Sciatic nerve (tissue), 2 donors: ENCODE results near the gene PITPNC1. TPM values are rescaled to one million over a fixed set of nuclear protein-coding genes. Genes with fewer than 3 reads are reported as not detected.
A peak's percentile ranks its signal among the peaks of the same experiment; 100 is the strongest.
"Not testable (repeated sequence)": the region's sequence is repeated elsewhere in the genome, so short reads cannot be mapped to it uniquely, and the experiment has no call there.

ENCODE experiments used
- ATAC-seq: fragments of 200-7000 bp; cut with Tn5 transposase; one replicate; pipeline ENCODE4 v1.9.1; 2020; ENCODE audit warnings: mild to moderate bottlenecking, moderate library complexity
- DNase-seq: peaks from one replicate; pipeline ENCODE4 v3.0.0-alpha.2; 2020; ENCODE audit warnings: low spot score
- intact Hi-C: fragments of 100-400 bp; cut with DNase I; formaldehyde crosslinking; loops from one replicate; pipeline ENCODE4 v1.14.2; 2022
- total RNA-seq: library from RNA; stranded (reverse); fragmentation: NEBNext Ultra II Directional; extraction: Animal tissue kit (Norgen Biotek cat#: 25700); gene quantifications from one replicate; pipeline ENCODE4 v1.2.1, GENCODE V29; 2021
- donor health status: DM: no; HTN: no; CAD: no.
- donor health status: DM: no; HTN: no; CAD: no.

PITPNC1 gene
- total RNA-seq, 1 donor from 2014 or later = 27.9 TPM

DNA sequence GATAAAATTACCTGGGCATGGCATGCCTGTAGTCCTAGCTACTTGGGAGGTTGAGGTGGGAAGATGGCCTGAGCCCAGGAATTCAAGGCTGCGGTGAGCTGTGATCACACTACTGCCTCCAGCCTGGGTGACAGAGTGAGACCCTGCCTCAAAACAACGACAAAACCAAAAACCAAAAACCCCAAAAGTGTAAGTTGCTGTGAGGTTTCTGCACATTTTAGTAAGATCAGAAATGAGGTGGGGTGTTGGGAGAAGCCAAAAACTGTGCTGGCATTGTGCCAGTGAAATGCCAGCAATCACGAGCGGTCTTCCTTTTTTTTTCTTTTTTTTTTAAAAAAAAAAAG, 114.6 kb downstream of the PITPNC1 start:
- intact Hi-C loops = no loop called here
- DNase-seq = no peak
- no peak for ATAC-seq

DNA sequence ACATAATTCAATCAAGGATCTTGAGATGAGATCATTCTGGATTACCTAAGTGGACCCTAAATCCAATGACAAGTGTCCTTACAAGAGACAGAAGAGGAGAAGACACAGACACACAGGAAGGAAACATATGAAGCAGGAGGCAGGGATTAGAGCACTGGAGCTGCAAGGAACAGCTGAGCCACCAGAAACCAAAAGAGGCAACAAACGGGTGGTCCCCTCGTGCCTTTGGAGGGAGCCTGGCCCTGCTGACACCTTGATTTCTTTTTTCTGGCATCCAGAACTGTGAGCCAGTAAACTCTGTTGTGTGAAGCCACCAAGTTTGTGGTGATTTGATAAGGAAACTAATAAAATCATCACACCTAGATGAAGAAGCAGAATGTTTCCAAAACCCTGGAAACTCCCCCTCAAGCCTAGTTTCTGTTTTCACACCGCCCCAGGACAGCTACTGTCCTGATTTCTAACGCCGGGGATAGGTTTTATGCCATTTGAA, 115.2 kb downstream of the PITPNC1 start:
- no peak for DNase-seq
- no peak for ATAC-seq
- intact Hi-C loops = no loop called here

- DNase-seq (no peak), ATAC-seq (no peak)
- intact Hi-C loops = loop anchor here (1.0 kb wide), 1 partner anchor 27 kb away; no protein-coding TSS in a partner anchor
These were observed 115.9 kb downstream of the PITPNC1 start for GRCh38 chr17:67492824-67493517.

- ATAC-seq (no peak), DNase-seq (no peak)
- intact Hi-C loops = loop anchor here (1.0 kb wide), 1 partner anchor 28 kb away; no protein-coding TSS in a partner anchor
These were observed 116.7 kb downstream of the PITPNC1 start for GRCh38 chr17:67493812-67494211.

- intact Hi-C loops, DNase-seq, ATAC-seq: not testable (repeated sequence)
These were observed 118.5 kb downstream of the PITPNC1 start for GRCh38 chr17:67495534-67495933.

GRCh38 chr17:67496286-67496685, 119.2 kb downstream of the PITPNC1 start:
- DNase-seq = no peak
- ATAC-seq = no peak
- intact Hi-C loops = no loop called here

GRCh38 chr17:67499685-67500084, 122.6 kb downstream of the PITPNC1 start:
- intact Hi-C loops = no loop called here
- no peak for ATAC-seq
- DNase-seq = no peak

- DNase-seq (no peak), ATAC-seq (no peak)
- intact Hi-C loops = no loop called here
These were observed 123.2 kb downstream of the PITPNC1 start for GRCh38 chr17:67500261-67500660.

DNA sequence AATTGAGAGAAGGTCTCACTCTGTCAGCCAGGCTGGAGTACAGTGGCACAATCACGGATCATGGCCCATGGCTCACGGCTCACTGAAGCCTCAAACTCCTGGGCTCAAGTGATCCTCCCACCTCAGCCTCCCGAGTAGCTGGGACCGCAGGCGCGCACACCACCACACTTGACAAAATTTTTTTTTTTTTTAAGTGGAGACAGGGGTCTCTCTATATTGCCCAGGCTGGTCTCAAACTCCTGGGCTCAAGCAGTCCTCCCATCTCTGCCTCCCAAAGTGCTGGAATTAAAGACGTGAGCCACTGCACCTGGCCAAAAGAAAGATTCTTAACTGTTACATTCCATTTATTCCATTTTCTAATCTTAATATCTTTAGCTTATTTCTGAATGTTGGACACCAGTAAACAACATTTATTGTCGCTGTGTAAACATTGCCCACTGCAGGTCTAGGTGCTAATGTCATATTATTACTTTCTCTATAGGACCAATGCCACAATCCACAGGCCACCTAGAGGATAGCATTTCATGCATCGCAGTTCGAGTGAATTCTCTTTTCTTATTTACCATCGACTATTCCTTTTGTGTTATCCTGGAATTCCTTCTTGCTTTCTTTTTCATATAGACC, 123.7 kb downstream of the PITPNC1 start:
- ATAC-seq (no peak), DNase-seq (no peak)
- intact Hi-C loops = no loop called here

DNA sequence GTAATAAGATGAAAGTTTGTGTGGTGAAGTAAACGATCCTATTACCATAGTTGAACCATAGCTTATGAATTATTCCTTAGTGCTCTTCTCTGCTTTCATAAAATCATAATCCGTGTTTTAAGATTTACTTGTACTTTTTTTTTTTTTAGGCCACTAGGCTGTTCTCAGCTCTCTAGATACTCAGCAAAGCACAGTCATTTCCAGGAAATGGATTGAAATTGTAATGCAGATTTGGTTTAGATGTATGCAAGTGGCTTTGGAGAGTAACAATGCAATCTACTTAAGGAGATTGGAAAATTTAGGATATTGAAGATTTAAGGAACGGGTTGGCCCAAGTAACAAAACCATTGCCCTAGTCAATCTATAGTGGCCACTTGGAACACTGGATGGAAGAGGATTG, 125.1 kb downstream of the PITPNC1 start:
- no peak for ATAC-seq
- intact Hi-C loops = no loop called here
- DNase-seq = no peak

DNA sequence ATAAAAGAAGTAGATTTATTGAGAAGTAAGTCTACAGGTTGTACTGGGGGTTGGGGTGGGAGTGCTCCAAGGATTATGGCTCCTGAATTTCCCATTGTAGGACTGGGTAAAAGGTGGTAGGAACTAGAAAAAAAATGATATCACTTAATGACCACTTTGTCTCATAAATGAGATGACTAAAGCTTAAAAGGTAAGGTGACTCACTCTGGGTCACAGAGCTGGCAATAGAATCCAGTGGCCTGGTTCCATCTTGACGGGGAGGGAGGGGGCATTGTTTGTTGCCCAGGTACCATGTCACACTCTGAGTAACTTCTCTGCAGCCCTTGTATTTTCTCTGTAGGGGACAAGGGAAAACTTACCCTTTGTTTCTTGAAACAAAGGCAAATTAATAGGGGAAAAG, 126.1 kb downstream of the PITPNC1 start:
- intact Hi-C loops = no loop called here
- ATAC-seq (no peak), DNase-seq (no peak)

GRCh38 chr17:67503739-67504138, 126.7 kb downstream of the PITPNC1 start:
- DNase-seq (no peak), ATAC-seq (no peak)
- intact Hi-C loops = no loop called here

DNA sequence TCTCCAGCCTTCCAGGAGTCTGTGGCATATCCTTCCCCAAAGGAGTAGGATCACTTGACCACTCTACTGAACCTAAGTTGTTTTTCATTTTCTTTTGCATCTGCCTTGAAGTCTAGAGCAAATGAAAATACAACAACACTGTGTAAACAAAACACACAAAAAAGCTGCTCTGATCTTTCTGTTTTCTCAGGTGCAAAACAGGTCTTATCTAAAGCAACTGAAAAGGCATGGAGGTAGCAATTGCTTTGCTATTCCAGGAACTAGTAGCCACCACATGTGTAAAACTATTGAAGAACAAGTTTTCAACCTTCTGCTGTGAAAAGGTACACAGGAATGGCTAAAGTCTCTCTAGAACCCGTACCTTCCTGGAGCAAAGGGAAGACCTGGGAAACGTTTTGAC, 127.1 kb downstream of the PITPNC1 start:
- no peak for ATAC-seq
- intact Hi-C loops = no loop called here
- DNase-seq = no peak

DNA sequence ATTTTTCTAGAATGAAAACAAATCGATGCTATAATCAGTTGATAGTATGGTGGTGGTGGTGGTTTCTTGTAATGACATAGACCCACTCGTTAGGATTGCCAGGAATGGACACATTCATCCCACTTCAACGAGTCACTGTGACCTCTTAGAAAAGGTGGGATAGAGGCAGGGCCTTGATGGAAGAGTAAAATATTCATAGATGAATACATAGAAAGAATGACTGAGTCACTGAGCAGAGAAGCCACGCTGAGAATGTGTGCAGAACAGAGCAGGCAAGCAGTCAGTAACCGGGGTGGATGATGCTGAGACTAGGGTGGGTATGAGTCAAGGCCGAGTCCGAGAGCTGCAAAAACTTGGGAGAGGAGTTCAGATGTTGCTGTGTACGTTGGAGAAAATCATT, 129.9 kb downstream of the PITPNC1 start:
- ATAC-seq = no peak
- intact Hi-C loops = no loop called here
- no peak for DNase-seq

DNA sequence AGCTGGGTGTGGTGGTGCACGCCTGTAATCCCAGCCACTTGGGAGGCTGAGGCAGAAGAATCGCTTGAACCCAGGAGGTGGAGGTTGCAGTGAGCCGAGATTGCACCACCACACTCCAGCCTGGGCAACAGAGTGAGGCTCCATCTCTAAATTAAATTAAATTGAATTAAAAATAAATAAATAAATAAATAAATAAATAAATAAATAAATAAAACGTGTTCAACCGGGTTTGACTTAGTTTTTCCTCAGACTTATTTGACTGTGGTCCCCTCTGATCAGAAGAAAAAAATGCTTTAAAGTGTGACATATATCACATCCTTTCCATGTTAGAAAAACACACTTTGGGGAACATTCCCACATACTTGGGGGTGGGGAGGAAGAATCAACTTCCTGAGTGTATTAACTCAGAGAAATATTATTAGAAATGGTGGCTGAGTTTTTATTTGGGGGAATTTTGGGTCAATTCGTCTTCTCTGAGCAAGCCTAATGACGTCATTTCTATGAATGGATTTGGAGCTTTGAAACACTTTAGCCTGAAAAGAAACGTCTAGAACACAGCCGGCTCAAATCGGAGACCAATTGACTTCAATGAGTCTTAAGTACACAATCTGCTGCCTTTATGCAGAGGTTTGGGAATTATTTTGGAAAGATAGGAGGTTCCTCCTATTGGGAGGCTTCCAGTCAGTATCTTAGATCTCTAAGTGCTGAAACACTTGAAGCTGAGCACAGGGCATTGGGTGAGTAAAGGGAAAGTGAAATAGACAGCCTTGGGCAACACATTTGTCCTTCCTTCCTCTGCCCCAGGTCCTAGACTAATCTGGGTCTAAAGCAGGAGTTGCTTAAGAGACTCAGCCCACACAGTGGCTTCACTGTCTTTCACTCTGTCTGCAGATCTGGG, 132.6 kb downstream of the PITPNC1 start:
- ATAC-seq (peak; percentile 81), DNase-seq (no peak)
- intact Hi-C loops = no loop called here

GRCh38 chr17:67511012-67511411, 133.9 kb downstream of the PITPNC1 start:
- DNase-seq = no peak
- no peak for ATAC-seq
- intact Hi-C loops = no loop called here

DNA sequence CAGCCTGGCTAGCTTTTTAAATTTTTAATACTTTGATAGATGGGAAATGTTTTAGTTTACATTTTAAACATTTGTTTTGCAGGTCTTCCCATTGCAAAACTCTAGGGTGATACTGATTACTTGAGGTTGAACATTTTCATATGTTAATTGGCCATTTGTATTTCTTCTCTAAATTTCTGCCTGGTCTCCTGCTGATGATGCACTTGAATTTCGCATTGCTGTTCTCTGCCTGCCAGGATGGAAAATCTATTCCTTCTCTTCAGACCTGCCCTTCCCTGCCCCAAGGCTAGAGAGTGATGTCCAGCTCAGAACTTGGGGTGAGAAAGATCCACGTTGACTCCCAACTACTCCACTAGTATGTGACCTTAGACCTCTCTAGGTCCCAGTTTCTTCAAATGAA, 134.7 kb downstream of the PITPNC1 start:
- no peak for ATAC-seq
- intact Hi-C loops = no loop called here
- no peak for DNase-seq

GRCh38 chr17:67514998-67515397, 137.9 kb downstream of the PITPNC1 start:
- intact Hi-C loops = no loop called here
- no peak for ATAC-seq
- DNase-seq = no peak

- no peak for DNase-seq
- no peak for ATAC-seq
- intact Hi-C loops = no loop called here
These were observed 138.5 kb downstream of the PITPNC1 start for GRCh38 chr17:67515490-67516083.
